GM18526 (cell line): Measurements from ENCODE around the gene ADD2.

Source experiments
- POLR2A ChIP-seq: IDR thresholded peaks from 3 replicates; pipeline ENCODE4 v1.6.1; 2011; ENCODE audit not compliant: insufficient read length; ENCODE audit errors: extremely low read depth

ADD2 gene

GRCh38 chr2:70686577-70687460 lies 81.2 kb downstream of the ADD2 start:
- TF ChIP-seq POLR2A = no peak

GRCh38 chr2:70685771-70686171 lies 82.2 kb downstream of the ADD2 start:
- TF ChIP-seq POLR2A = no peak

GRCh38 chr2:70684846-70685622 lies 83.0 kb downstream of the ADD2 start:
- no peak for TF ChIP-seq POLR2A

- no peak for TF ChIP-seq POLR2A
Observed at GRCh38 chr2:70683455-70683854, 84.5 kb downstream of the ADD2 start.

- TF ChIP-seq POLR2A = no peak
Observed at GRCh38 chr2:70680735-70681134, 87.3 kb downstream of the ADD2 start.

GRCh38 chr2:70679259-70679658 lies 88.7 kb downstream of the ADD2 start:
- no peak for TF ChIP-seq POLR2A

- TF ChIP-seq POLR2A = no peak
Observed at GRCh38 chr2:70678576-70679143, 89.3 kb downstream of the ADD2 start.

GRCh38 chr2:70676301-70677035 lies 91.5 kb downstream of the ADD2 start:
- TF ChIP-seq POLR2A = no peak

- TF ChIP-seq POLR2A = no peak
Observed at GRCh38 chr2:70675862-70676261, 92.1 kb downstream of the ADD2 start.

GRCh38 chr2:70674636-70675430 lies 93.2 kb downstream of the ADD2 start:
- no peak for TF ChIP-seq POLR2A

GRCh38 chr2:70673041-70673647 lies 94.9 kb downstream of the ADD2 start:
- no peak for TF ChIP-seq POLR2A

- TF ChIP-seq POLR2A = no peak
Observed at GRCh38 chr2:70671092-70671675, 96.8 kb downstream of the ADD2 start.

GRCh38 chr2:70670626-70671025 lies 97.4 kb downstream of the ADD2 start:
- TF ChIP-seq POLR2A = no peak

- TF ChIP-seq POLR2A = no peak
Observed at GRCh38 chr2:70670202-70670601, 97.8 kb downstream of the ADD2 start.
